Right ventricle myocardium inferior (tissue), 1 donor: ENCODE results near the gene IGSF9. TPM values are rescaled to one million over a fixed set of nuclear protein-coding genes. Genes with fewer than 3 reads are reported as not detected.

ENCODE experiments used
- ATAC-seq: fragments of 200-7000 bp; cut with Tn5 transposase; one replicate; pipeline ENCODE4 v1.9.1; 2020; ENCODE audit warnings: mild to moderate bottlenecking, moderate library complexity
- DNase-seq: peaks from one replicate; pipeline ENCODE4 v3.0.0; 2021; ENCODE audit errors: missing footprints
- intact Hi-C: fragments of 100-400 bp; cut with DNase I; formaldehyde crosslinking; loops from one replicate; pipeline ENCODE4 v1.11.0; 2022
- total RNA-seq: library from RNA; stranded (reverse); fragmentation: NEBNext Ultra II Directional; extraction: Animal tissue kit (Norgen Biotek cat#: 25700); gene quantifications from one replicate; pipeline ENCODE4 v1.2.1, GENCODE V29; 2021
- donor health status: DM: no; HTN: yes; CAD: no; lungs with severe emphysema.

Gene IGSF9
- total RNA-seq, 1 donor from 2014 or later: 0.30 TPM

GRCh38 chr1:159951551-159951950 is 6.1 kb upstream of the IGSF9 start:
- DNase-seq (no peak), ATAC-seq (no peak)
- intact Hi-C loops: no loop called here

- ATAC-seq (no peak), DNase-seq (no peak)
- intact Hi-C loops: no loop called here
Measured at GRCh38 chr1:159951016-159951415, 5.6 kb upstream of the IGSF9 start.

GRCh38 chr1:159949981-159950381 is 4.6 kb upstream of the IGSF9 start:
- DNase-seq: no peak
- ATAC-seq: no peak
- intact Hi-C loops: no loop called here

- DNase-seq: no peak
- intact Hi-C loops: no loop called here
Measured at GRCh38 chr1:159949123-159949522, 3.7 kb upstream of the IGSF9 start.

GRCh38 chr1:159947942-159948341 is 2.5 kb upstream of the IGSF9 start:
- DNase-seq: no peak
- intact Hi-C loops: no loop called here
- no peak for ATAC-seq

More at GRCh38 chr1:159949123-159949522, 3.7 kb upstream of the IGSF9 start:
- ATAC-seq: no peak

- intact Hi-C loops: no loop called here
- ATAC-seq (no peak), DNase-seq (no peak)
Measured at GRCh38 chr1:159946242-159947187, 1.1 kb upstream of the IGSF9 start.

- DNase-seq (no peak), ATAC-seq (no peak)
- intact Hi-C loops: loop anchor here (2.0 kb wide), 1 partner anchor 146 kb away; no protein-coding TSS in a partner anchor
Measured at GRCh38 chr1:159944623-159945455, 574 bp downstream of the IGSF9 start.

GRCh38 chr1:159943908-159944622 is 1.3 kb downstream of the IGSF9 start:
- intact Hi-C loops: loop anchor here (2.0 kb wide), 1 partner anchor 145 kb away; no protein-coding TSS in a partner anchor
- DNase-seq (no peak), ATAC-seq (no peak)

GRCh38 chr1:159943278-159943640 is 2.2 kb downstream of the IGSF9 start:
- no peak for ATAC-seq
- intact Hi-C loops: no loop called here
- no peak for DNase-seq

GRCh38 chr1:159942632-159943277 is 2.7 kb downstream of the IGSF9 start:
- intact Hi-C loops: no loop called here
- ATAC-seq: no peak
- DNase-seq: no peak

- DNase-seq: no peak
- intact Hi-C loops: no loop called here
- ATAC-seq: no peak
Measured at GRCh38 chr1:159941591-159942560, 3.5 kb downstream of the IGSF9 start.

- no peak for DNase-seq
- intact Hi-C loops: no loop called here
- ATAC-seq: no peak
Measured at GRCh38 chr1:159941141-159941540, 4.3 kb downstream of the IGSF9 start.

GRCh38 chr1:159940006-159940620 is 5.3 kb downstream of the IGSF9 start:
- intact Hi-C loops: no loop called here
- ATAC-seq (no peak), DNase-seq (no peak)

GRCh38 chr1:159939678-159940002 is 5.8 kb downstream of the IGSF9 start:
- ATAC-seq (no peak), DNase-seq (no peak)
- intact Hi-C loops: no loop called here

GRCh38 chr1:159938905-159939677 is 6.3 kb downstream of the IGSF9 start:
- intact Hi-C loops: no loop called here
- ATAC-seq (no peak), DNase-seq (no peak)

- ATAC-seq (no peak), DNase-seq (no peak)
- intact Hi-C loops: no loop called here
Measured at GRCh38 chr1:159938211-159938852, 7.1 kb downstream of the IGSF9 start.
